Fibroblast of pulmonary artery (primary cell): Measurements from ENCODE around the gene TRO.

Source experiments
- DNase-seq: peaks from one replicate; pipeline ENCODE4 v3.0.0-alpha.2; 2010; ENCODE audit warnings: low read depth
- H3K4me3 ChIP-seq: replicated peaks from 2 replicates; pipeline ENCODE4 v1.5.1; 2011; ENCODE audit warnings: low read depth, mild to moderate bottlenecking, control low read depth, low read length, moderate library complexity
- TF ChIP-seq, protein P1 (sequence below): IDR thresholded peaks from 2 replicates; pipeline ENCODE4 v1.5.1; 2011; ENCODE audit warnings: mild to moderate bottlenecking, control low read depth, low read length, inconsistent platforms; ENCODE audit errors: missing control alignments

Gene TRO

DNA sequence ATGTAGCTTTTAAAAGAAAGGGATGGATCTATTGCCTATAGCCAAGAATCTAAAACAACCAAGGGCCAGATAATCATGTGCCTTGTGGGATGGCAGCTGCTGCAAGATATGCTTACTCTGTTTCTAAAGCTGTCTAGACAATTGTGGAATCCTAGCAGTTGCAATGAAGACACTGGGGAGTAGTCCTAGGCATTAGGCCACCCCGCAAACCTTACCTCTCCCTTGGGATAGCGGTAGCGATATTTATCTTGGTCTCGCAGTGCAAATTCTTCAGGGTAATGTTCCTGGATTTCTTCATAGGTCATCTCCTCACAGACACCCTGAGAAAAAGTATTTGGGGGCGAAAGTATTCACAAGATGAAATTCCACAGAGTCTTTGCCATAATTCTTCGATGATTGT, 24.6 kb downstream of the TRO start:
- DNase-seq = no peak
- H3K4me3 ChIP-seq = no peak overlapping the region
- TF ChIP-seq, protein P1, sequence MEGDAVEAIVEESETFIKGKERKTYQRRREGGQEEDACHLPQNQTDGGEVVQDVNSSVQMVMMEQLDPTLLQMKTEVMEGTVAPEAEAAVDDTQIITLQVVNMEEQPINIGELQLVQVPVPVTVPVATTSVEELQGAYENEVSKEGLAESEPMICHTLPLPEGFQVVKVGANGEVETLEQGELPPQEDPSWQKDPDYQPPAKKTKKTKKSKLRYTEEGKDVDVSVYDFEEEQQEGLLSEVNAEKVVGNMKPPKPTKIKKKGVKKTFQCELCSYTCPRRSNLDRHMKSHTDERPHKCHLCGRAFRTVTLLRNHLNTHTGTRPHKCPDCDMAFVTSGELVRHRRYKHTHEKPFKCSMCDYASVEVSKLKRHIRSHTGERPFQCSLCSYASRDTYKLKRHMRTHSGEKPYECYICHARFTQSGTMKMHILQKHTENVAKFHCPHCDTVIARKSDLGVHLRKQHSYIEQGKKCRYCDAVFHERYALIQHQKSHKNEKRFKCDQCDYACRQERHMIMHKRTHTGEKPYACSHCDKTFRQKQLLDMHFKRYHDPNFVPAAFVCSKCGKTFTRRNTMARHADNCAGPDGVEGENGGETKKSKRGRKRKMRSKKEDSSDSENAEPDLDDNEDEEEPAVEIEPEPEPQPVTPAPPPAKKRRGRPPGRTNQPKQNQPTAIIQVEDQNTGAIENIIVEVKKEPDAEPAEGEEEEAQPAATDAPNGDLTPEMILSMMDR = no peak

DNA sequence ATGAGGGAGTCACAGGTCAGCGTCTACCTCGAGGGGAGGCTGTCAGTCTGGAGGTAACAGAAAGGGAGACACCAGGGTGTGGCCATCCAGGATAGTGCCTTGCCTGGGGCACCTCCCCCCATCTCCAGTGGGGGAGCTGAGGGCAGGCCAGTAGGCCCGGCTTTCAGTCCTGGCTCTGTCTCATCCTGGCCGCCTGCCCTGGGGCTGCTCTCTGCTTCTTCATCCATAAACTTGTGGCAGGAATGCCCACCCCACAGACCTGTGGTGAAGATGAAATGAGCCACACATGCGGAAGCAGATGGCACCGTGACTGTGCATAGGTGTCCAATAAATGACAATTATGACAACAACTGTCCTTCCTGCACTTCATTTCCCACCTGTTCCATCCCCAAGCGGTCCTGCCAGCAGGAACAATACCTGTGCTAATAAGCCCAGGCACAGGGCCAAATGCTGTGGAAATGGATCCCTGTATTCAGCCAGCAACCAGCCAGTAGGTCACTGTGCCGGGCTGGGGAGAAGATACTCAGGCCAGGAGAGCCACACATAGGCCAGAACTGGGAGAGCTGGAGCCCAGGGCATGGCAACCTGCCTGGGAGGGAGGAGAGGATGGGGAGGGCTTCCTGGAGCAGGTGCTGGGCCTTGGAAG, 30.2 kb downstream of the TRO start:
- no peak overlapping the region for H3K4me3 ChIP-seq
- DNase-seq = no peak
- TF ChIP-seq, protein P1 = no peak

DNA sequence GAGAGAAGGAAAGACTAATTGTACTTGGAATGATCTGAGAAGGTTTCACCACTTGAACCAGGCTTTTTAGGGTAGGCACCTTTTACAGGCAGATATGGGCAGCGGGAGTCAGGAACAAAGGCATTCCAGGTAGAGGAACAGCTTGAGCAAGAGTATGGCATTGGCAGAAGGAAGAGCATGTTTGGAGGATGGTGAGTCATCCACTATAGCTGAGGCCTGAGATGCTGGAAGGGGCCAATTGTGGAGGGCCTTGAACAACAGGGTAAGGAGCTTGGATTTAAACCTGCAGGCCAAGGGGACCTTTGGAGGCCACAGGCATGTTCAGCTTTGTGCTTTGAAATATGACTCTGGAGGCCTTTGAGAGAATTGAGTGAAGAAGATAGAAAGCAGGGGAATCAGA, 41.1 kb downstream of the TRO start:
- H3K4me3 ChIP-seq = no peak overlapping the region
- TF ChIP-seq, protein P1 = no peak

DNA sequence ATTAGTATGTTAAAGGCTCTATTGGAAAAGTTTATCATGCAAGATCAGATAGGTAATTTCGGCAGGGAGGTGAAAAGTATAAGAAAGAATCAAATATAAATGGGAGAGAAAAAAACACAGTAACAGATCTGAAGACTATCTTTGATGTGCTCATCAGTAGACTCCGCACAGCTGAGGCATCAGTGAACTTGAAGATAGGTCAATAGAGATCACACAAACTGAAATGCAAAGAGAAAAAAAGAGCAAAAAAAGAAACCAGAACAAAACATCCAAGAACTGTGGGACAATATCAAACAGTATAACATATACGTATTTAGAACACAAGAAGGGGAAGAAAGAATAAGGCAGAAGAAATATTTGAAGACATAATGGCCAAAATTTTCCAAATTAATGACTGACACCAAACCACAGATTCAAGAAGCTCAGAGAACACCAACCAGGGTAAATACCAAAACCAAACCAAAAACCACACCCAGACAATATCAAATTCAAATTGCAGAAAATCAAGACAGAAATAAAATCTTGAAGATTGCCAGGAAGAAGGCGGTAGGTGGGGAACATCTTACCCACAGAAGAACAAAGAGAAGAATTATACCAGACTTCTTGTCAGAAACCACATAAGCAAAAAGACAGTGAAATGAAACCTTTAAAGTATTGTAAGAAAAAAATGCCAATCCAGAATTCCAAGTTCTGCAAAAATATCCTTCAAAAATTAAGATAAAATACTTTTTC, 44.3 kb downstream of the TRO start:
- DNase-seq = no peak
- no peak overlapping the region for H3K4me3 ChIP-seq
- TF ChIP-seq, protein P1 = no peak

More for the DNA sequence above, 41.1 kb downstream of the TRO start:
- no peak for DNase-seq

DNA sequence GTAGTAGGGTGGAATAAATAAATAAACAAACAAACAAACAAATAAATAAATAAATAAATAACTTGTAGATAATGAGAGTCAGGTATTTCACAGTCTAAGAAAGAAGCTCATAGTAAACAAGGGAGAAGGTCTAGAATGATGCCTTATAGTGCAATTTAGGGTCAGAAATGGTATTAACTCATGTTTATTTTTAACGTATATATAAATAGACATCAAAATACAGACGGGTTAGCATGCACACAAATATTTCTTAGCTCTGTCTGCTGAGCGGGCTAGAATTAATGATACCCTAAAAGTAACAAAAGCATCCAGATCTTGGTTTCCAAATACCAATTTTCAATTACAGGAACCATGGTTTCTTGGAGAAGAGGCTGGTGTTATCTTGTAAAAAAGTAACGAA, 56.8 kb downstream of the TRO start:
- H3K4me3 ChIP-seq = no peak overlapping the region
- TF ChIP-seq, protein P1 = no peak
- DNase-seq = no peak

DNA sequence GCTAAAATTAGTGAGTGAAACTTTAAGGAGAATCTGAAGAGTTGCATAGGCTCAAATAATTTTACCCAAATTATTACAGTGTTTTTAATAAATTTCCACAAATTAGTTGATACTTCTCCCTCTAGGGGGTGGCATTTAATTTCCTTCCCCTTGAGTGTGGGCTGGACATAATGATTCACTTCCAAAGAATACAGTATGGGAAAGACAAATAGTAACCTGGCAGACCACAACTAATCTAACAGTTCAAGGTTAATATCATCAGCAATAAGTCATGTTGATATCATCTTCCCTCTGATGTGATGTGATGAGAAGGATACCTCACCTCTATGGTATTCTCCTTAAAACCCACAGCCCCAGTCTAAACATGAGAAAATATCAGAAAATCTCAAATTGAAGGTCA, 57.8 kb downstream of the TRO start:
- no peak overlapping the region for H3K4me3 ChIP-seq
- DNase-seq = peak; percentile 1
- TF ChIP-seq, protein P1 = no peak

DNA sequence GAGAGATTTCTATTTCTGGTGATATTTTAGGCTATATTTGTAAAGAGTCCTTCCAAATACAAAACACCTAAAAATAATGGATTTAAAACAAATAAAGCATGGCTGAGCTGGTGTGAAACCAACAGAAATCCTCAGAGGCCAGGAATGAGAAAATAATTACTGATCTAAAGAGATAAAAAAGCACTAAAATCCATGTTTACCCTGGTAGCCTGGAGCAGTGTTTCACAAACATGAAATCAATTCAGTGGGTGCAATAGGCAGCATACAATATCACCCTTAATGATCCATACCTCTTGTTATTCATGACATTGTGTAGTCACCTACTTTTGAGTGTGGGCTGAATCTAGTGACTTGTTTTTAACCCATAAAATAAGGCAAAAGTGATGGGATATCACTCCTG, 58.8 kb downstream of the TRO start:
- DNase-seq = no peak
- H3K4me3 ChIP-seq = no peak overlapping the region
- TF ChIP-seq, protein P1 = no peak
